Measurements from ENCODE around the gene CCDC116. TPM values are rescaled to one million over a fixed set of nuclear protein-coding genes. Genes with fewer than 3 reads are reported as not detected.
A peak's percentile ranks its signal among the peaks of the same experiment; 100 is the strongest.
"Not testable (repeated sequence)": the region's sequence is repeated elsewhere in the genome, so short reads cannot be mapped to it uniquely, and the experiment has no call there.

Gene CCDC116
- total RNA-seq, 1 experiment from 2014 or later, result not detected

DNA sequence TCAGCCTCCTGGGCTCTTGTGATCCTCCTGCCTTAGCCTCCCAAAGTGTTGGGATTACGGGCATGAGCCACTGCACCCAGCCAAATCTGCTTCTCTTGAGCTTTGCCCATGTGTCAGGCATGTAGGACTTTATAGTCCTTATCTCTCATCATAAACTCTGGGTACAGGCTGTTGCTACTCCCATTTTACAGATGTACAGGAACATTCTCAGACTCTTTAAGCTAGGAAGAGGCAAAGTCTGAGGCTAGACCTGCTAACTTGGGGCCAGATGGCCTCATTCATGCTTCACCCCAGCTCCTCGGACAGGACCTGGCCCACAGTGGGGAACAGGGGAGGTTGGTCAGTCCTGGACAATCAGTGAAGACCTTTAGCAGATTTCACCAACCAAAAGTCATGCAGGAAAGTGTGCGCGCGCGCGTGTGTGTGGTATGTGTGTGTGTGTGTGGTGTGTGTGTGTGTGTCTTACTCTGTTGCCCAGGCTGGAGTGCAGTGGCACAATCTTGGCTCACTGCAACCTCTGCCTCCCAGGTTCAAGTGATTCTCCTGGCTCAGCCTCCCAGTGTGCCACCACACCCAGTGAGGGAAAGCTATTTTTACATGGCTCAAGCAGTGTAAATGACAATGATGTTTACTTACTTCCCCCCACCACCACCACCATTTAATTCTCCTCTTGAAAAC lies 26.5 kb upstream of the CCDC116 start:
- in situ Hi-C loops (cut with HindIII; ENCODE audit: low sequenced_read_pairs), result no loop called here
- DNase-seq (ENCODE audit: low spot score), result no peak

DNA sequence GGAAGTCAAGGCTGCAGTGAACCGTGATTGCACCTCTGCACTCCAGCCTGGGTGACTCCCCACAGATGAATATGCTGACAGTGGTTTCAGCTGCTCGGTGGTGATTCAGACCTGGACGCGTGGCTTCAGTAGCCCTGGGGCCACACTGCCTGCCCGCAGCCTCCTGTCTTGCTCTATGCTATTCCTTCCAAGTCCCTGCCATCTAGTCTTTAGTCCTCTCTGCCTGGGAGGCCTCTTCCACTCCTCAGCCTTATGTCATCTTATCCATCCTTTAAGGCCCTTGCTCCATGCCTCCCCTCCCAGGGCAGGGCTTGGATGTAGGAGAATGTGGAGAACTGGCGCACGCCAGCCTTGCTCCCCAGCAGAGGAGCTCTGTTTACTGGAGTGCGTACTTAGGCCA lies 25.8 kb upstream of the CCDC116 start:
- no peak for DNase-seq (ENCODE audit: low spot score)
- in situ Hi-C loops (cut with HindIII; ENCODE audit: low sequenced_read_pairs), result no loop called here

- DNase-seq (ENCODE audit: low spot score); in situ Hi-C loops (cut with HindIII; ENCODE audit: low sequenced_read_pairs): not testable (repeated sequence)
Observed at GRCh38 chr22:21609556-21610157, 22.9 kb upstream of the CCDC116 start.

DNA sequence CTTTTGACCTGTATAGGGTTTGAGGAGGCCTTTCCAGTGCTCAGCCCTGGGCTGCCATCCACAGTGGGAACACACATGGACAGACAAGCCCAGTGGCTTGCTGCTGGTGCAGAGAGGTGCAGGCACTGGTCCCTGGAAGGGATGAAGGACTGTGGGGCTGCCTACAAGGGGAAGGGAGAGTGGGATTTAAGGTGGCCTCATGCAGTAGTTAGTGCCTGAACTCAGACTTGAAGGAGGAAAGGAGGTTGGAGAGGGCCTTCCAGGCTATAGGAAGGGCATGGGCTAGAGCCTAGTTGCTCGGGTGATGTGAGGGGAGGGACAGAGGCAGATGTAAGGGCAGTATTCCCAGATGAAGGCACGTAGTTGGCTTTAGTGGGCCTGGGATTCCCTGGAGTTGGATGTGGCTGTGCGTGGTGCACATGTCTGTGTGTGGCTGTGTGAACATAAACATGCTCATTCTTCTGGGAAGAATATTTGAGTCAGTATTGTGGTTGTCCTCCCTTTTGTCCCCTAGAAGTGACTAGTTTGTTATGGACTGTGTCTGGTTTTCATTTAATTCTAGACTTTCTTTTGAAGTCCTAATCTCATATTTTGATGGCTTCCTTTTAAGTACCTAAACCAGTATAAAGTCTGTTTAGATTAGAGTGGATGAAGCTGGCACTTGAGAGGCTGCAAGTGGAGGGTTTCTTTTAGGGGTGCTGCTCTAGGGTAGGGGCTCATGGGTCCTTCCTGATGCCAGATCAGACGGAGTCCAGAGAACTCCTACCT lies 21.2 kb upstream of the CCDC116 start:
- in situ Hi-C loops (cut with HindIII; ENCODE audit: low sequenced_read_pairs), result no loop called here
- DNase-seq (ENCODE audit: low spot score), result no peak

DNA sequence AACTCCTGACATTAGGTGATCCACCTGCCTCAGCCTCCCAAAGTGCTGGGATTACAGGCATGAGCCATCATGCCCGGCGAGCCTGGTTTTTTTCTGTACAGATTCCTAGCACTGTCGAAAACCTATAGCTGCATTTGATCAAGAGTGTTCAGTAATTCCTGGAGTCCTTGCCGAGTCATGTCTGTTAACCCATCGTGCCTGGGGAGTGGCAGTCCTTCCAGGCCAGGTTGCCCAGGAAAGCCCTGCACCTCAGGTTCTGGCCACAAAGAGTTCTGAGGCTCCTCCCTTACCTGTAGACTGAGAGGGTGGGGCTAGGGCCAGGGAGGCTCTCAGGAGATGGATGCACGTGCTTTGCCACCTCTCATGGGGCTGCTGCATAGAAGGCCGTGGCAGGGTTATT lies 19.7 kb upstream of the CCDC116 start:
- DNase-seq (ENCODE audit: low spot score), result no peak
- in situ Hi-C loops (cut with HindIII; ENCODE audit: low sequenced_read_pairs), result no loop called here

GRCh38 chr22:21613553-21614233 lies 18.9 kb upstream of the CCDC116 start:
- in situ Hi-C loops (cut with HindIII; ENCODE audit: low sequenced_read_pairs), result no loop called here

DNA sequence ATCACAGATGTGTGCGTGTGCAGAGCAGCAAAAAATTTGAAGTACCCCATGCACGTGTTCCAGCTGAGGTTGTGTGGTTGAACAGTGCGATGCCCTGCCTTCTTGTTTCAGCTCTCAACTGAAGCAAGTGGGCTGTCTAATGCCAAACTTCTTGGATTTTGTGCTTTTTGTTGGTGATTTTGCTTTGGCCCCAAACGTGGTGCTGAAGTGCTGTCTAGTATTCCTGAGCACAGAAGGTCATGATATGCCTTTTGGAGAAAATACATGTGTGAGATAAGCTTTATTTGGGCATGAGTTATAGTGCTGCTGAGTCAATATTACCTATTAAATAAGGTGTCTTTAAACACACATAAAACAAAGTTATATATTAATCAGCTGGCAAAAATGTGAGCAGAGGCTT lies 16.8 kb upstream of the CCDC116 start:
- in situ Hi-C loops (cut with HindIII; ENCODE audit: low sequenced_read_pairs), result no loop called here

More at GRCh38 chr22:21613553-21614233, 18.9 kb upstream of the CCDC116 start:
- DNase-seq (ENCODE audit: low spot score), result no peak

GRCh38 chr22:21617337-21617736 lies 15.2 kb upstream of the CCDC116 start:
- DNase-seq (ENCODE audit: low spot score); in situ Hi-C loops (cut with HindIII; ENCODE audit: low sequenced_read_pairs): not testable (repeated sequence)

More for the DNA sequence above, 16.8 kb upstream of the CCDC116 start:
- no peak for DNase-seq (ENCODE audit: low spot score)

GRCh38 chr22:21621025-21621424 lies 11.5 kb upstream of the CCDC116 start:
- in situ Hi-C loops (cut with HindIII; ENCODE audit: low sequenced_read_pairs), result no loop called here
- no peak for DNase-seq (ENCODE audit: low spot score)

DNA sequence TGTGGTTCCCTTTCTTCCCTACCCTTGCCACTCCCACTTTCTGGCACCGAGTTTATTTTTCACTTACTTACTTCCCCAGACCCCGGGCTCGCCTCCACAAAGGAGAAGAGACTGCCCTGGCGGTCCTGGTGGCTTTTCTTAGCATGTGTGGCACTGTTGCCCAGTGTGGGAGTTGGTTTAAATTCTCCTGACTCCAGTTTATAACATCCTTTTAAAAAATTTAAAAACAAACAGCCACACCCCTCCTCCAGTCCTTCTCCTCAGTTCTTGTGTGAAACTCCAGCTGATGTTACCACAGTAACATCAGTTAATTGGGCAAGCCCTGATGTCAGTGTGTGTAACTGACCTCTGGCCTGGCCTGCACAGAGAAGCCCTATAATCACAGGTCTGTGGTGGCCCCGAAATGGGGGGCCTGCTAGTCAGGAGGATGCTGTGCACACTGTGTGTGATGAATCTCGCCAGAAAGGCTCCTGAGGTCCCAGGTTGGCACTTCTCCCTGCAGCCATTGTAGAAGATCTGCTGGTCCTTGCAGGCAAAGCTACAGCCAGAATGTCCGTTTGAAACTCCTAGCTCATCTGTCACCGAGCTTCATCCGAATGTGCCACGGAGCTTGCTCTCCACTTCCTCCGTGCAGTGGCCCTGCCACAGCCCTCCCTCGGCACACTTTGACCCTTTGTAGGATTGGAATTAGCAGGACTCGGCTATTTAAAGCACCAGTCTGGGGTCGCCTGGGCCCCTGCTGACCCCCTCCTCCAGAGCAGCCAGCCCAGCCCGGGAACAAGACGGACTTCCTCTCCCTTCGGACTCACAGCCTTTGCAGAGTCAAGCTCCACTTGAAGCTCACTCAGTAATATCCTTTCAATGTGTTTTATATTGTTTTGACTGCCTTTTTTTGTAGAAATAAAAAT lies 10.3 kb upstream of the CCDC116 start:
- in situ Hi-C loops (cut with HindIII; ENCODE audit: low sequenced_read_pairs), result no loop called here
- DNase-seq (ENCODE audit: low spot score), result peak; percentile 50

- DNase-seq (ENCODE audit: low spot score), result peak; percentile 78
- in situ Hi-C loops (cut with HindIII; ENCODE audit: low sequenced_read_pairs), result no loop called here
Observed at GRCh38 chr22:21622919-21623647, 9.5 kb upstream of the CCDC116 start.

DNA sequence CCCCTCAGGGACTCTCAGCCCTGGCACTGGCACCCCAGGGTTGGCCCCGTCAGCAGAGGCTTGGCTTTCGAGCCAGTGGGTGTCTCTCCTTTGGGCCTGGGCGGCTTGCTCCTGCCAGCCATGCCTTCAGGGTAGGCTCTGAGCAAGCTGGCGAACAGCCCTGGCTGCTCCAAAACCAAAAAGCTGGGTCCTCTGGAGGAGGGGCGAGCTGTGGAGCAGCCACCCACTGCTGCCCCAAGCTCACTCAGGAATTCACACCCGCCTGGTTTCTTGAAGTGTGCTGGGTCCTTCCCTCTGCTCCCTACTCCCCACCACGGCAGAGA lies 9.0 kb upstream of the CCDC116 start:
- in situ Hi-C loops (cut with HindIII; ENCODE audit: low sequenced_read_pairs), result no loop called here
- no peak for DNase-seq (ENCODE audit: low spot score)

GRCh38 chr22:21624120-21624879 lies 8.3 kb upstream of the CCDC116 start:
- in situ Hi-C loops (cut with HindIII; ENCODE audit: low sequenced_read_pairs), result no loop called here
- DNase-seq (ENCODE audit: low spot score), result peak; percentile 60

DNA sequence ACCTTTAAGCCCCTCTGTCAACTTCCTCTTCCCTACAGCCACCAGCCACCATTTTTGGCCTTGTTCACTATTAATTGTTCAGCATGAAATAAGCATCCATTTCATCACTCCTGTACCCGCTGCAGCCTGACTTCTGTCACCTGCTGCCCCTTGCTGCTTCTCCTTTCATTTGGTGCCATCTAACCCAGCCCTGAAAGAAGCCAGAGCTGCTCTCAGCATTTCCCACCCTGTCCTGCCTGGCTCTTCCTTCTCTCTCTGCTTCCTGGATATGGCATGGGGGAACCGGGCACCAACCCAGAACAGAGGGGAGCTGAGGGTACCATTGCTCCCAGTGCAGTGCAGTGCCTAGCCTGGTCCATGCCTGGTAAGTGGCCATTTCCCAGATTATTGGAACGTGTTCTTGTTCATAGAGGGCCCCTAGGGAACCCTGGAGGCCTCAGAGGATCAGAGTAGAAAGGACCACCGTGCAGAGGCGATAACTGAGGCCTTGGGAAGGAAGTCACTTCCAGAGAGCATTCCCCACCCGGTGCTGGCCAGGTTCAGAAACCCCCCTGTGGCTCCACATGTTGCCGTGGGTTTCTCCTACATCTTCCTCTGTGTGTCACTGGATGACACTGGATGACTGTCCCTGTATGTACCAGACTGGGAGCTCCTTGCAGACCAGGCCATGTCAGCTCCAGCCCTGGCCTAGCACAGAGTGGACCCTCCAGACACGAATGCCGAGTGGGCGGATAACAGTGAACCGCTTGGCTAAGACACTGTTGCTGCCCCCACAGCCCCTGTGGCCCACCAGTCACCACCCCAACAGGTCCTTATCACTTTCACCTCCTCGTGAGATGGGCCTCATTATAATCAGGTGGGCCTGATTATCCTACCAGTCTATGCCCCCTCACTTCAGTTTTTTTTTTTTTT lies 7.4 kb upstream of the CCDC116 start:
- peak; percentile 6 for DNase-seq (ENCODE audit: low spot score)
- in situ Hi-C loops (cut with HindIII; ENCODE audit: low sequenced_read_pairs), result no loop called here

GRCh38 chr22:21626073-21626734 lies 6.4 kb upstream of the CCDC116 start:
- peak; percentile 16 for DNase-seq (ENCODE audit: low spot score)
- in situ Hi-C loops (cut with HindIII; ENCODE audit: low sequenced_read_pairs), result no loop called here
